GM21737 (cell line): ENCODE data around the gene PHLPP1.

Experiments used
- ATAC-seq: cut with Tn5 transposase; IDR thresholded peaks from one replicate; pipeline ENCODE4 v1.9.1; 2021; ENCODE audit warnings: mild to moderate bottlenecking, moderate library complexity; ENCODE audit not compliant: unreplicated experiment

The PHLPP1 gene

DNA sequence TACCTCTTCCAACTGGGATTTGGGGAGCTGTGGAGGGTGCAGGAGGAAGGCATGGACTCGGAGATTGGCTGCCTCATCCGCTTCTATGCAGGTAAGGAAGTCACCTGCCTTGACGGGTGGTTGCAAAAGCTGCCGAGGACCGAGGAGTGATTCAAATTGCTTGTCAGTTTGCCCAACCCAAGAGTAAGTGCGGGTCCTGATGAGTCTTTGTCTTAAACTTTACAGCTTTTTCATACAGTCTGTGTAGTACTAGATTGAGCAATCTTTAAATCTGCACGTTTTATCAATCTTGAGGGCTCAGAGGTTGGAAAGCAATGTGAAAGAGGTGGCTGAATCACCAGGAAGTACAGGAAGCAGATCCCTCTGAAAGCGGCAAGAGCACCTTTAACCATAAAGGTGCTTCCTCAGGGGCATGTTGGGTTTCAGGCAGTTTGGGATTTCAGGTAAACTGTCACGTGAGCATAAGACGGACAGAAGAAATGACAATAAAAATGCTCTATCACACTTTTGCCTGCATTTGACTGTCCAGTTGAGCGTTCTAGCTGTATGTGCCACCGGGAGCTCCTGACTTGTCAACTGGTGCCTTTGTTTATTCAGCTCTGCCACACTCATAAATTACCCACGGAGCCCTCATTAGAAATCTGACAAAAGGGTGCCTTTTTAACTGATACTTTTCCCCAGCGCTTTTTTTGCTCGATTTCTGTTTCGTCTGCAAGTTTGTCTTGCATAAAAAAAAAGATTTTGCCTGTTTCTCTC, 2.0 kb downstream of the PHLPP1 start:
- no peak for ATAC-seq

DNA sequence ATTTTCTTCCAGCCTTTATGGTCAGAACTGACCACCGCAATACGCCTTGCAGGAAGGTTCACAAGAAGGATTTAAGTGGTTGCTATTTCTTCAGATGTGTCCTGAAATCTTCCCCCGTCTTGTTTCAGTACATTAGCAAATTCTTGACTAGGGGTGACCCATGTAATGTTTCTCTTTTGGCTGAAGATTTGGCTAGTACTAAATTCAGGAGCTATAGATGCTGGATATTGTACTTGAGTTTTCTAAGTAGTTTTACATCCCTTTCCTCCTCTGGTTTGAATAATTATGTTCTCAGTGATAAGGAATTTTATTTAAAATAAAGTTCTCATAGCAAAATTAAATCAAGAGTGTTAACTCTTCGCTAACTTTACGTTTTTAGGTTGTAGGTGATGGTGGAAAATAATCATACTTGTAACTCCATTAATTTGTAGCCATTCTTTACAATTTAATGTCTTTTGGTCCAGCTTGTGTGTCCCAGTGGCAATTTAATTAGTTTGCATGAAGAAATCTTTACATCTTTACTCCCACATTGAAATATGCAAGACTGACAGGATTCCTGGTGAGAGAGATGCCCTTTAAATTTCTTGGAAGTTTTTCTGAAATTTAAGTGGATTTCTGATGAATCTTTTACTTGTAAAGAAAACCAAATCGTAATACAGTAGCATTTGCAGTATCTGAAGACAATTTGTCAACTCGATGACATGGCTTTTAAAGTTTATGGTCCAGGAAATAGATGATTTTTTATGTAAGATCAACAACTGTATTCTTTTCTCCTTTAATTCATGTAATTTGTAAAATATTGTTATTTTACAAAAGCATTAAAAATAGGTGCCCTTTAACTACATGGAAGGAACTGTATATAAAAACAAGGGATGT, 2.8 kb downstream of the PHLPP1 start:
- no peak for ATAC-seq

DNA sequence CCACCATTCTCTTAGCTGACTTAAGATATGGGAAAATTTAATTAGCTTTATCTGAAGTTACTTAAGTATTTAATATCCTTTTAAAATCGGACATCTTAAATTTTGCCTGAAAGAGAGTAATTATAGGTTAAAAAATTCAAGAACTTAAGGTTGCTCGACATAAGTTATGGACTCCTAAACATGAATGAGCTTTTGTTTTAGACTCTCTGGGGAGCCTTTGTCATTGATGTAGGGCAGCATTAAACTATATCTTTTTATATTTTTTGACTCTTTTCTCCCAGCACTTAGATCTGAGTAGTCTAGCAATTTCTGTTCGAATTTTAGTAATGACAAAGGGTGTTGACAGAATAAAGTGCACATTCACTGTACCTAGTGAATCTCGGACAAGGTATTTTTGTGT, 4.7 kb downstream of the PHLPP1 start:
- no peak for ATAC-seq

GRCh38 chr18:62720766-62721613, 5.6 kb downstream of the PHLPP1 start:
- no peak for ATAC-seq

DNA sequence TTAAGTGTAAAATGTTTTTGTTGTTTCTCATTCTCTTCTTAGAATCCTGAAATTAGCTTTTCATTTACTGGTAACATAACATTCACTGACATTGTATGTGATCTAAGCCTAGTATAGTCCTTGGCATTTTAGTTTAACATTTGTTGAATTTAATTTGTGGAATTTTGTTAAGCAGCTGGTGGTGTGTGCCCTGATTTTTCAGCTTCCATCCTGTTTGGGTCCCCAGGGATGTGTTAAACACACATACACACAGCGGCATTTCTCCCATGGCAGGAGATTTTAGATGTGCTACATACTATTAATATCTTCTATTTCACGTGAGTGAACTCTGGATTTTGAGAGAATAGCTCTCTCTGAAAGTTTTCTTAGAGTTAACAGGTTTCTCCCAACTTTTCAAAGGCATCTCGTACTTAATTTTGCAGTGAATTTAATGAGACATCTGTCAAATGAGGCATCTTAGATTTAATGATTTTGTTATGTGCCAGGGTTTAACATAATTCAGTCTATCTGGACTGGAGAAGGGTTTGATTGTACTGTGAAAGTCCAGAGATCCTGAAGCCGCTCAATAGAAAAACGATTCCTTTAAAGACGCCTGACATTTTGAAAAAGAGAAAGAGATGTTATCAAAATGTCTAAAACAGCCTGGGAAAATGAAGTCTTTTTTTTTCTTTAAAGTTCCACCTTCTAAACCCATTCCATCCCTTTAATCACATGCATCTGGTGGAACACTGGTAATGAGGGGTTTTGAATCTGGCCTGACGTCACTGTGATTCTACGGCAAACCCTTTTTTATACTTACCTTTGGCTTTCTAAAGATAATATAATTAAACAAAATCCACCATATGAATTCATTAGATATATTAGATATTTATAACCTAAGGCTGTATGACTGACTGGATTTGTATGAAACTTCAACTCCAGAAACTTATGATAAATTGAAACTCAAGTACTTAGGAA, 6.8 kb downstream of the PHLPP1 start:
- no peak for ATAC-seq

DNA sequence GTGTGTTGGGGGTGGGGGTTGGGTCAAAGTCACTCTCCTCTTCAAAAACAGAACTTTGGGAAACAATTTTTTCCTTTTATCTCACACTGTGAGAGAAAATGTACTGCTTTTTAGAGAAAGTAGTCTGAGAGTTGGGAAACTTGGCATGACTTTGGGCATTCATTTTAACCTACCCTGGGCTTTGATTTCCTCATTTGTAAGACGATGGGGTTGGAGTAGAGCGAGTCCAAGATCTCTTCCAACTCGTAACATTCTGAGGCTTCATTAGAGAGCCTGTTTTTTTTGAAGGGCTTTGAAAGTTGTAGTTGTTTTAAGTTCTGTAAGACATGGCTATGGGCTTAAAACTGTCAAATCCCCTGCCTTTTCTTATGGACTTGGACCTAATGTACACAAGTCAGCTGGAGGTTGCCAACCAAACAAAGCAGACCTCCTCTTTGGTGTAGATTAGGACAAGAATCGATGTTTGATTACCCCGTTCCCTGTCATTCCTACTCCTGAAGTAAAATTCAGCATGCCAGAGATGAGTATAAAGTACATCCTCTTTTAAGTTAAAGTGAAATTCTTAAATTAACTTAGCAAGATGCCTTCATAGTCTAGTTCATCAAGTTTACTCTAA, 8.4 kb downstream of the PHLPP1 start:
- no peak for ATAC-seq

DNA sequence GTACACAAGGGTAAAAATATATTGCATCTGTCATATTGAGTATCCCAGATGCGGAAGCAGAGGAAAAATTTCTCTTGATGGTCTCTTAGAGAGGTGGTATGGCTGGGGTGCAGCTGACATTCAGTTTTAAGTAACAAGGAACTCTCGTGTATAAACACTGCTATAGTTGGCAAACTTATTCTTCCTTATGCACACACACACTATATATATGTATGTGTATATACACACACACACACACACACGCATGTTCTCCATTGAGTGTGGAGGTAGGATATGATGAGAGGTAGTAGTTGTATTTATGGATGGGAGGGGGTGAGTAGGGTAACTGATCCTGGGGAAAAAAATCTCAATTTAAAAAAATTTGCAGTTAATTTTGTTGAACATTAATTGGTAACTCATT, 10.6 kb downstream of the PHLPP1 start:
- ATAC-seq: no peak

DNA sequence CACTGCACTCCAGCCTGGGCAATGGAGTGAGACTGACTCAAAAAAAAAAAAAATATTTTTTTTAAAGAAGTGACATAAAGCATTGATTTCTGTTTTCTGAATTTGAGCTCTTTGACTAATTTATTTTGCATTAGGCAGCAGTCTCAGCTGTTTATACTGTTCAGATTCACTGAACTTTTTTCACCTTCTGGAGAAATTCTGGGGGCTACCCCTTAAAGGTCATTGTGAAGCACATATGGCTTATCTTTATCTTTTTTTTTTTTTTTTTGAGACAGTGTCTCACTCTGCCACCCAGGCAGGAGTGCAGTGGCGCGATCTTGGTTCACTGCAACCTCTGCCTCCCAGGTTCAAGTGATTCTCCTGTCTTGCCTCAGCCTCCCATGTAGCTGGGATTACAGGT, 12.9 kb downstream of the PHLPP1 start:
- no peak for ATAC-seq

GRCh38 chr18:62729487-62730386, 14.4 kb downstream of the PHLPP1 start:
- ATAC-seq: peak; percentile 80

DNA sequence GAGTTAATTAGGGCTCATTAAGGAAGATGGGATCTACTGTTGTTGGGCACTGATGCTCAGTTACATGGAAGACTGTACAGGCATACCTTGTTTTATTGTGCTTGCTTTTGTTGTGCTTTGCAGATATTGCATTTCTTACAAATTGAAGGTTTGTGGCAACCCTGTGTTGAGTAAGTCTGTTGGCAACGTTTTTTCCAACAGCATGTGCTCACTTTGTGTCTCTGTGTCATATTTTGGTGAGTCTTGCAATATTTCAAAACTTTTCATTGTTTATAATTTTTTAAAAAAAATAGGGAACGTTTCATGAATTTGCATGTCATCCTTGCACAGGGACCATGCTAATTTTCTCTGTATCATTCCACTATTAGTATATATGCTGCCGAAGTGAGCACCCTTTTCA, 15.6 kb downstream of the PHLPP1 start:
- ATAC-seq: no peak

DNA sequence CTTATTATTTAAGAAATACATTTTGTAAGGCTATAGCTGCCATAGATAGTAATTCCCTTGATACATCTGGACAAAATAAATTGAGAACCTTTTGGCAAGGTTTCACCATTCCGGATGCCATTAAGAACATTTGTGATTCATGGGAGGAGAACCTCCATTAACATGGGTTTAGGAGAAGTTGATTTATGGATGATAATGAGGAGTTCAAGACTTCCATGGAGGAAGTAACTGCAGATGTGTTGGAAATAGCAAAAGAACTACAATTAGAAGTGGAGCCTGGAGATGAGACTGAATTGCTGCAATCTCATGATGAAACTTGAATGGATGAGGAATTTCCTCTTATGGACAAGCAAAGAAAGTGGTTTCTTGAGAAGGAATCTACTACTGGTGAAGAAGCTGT, 17.3 kb downstream of the PHLPP1 start:
- no peak for ATAC-seq

DNA sequence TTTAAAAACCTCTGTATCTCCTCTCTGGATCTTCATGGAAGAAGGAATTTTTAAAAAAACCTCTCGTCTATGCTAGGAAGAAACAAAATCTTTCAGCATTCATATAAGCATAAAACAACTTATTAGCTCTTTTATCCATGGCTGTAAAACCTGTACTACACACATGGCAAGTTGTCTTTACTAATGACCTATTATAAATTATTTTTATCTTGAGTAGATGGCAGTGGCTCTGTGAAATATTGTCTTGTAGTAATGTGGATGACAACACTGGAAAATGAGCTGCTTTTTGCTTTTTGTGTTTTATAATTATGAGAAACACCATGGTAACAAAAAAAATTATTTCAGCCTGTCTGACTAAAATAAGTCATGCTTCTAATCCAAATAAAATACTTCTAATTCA, 18.9 kb downstream of the PHLPP1 start:
- ATAC-seq: no peak

GRCh38 chr18:62735387-62735786, 20.0 kb downstream of the PHLPP1 start:
- no peak for ATAC-seq

GRCh38 chr18:62736077-62736855, 20.9 kb downstream of the PHLPP1 start:
- no peak for ATAC-seq

GRCh38 chr18:62737241-62737873, 22.0 kb downstream of the PHLPP1 start:
- ATAC-seq: no peak

- no peak for ATAC-seq
Measured at GRCh38 chr18:62738639-62739038, 23.3 kb downstream of the PHLPP1 start.

DNA sequence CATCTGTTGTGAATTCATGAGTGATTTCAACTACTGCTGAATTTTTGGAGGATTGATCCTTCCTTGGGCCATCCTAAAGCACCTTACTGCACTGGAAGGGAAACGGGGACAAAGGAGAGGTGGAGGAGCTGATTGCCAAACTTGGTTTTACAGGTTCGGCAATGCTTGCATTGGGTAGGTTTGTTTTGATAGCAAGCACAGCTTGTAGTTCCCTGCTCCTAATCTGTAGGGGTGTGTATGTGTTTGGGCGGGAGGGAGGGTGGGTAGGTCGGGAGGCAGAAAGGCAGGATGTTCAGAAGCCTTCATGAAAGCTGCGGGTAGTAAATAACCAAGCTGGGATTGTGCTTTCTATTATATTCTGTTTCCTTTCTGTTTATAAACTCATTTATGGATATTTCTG, 24.6 kb downstream of the PHLPP1 start:
- no peak for ATAC-seq
